ENCODE measurements around the gene EOGT.

GRCh38 chr3:69005071-69005790 lies 8.3 kb downstream of the EOGT start:
- no peak for TF ChIP-seq CTCF (IDR thresholded peaks at IDR 0.05)
- no peak for TF ChIP-seq POLR2A (IDR thresholded peaks at IDR 0.05)

Measured in Peyer's patch (tissue), 4 donors.